ENCODE data around the gene UBE3C. TPM values are rescaled to one million over a fixed set of nuclear protein-coding genes. Genes with fewer than 3 reads are reported as not detected.

UBE3C gene
- total RNA-seq, 1 donor from 2014 or later: 67.2 TPM

Other genes with a start within 250 kb of the UBE3C start
- 56.3 TPM for gene LMBR1, start 245.7 kb upstream of the UBE3C start, total RNA-seq (ENCODE audit: insufficient read depth, low replicate concordance)
- 14.4 TPM for gene NOM1, start 189.2 kb upstream of the UBE3C start, total RNA-seq (ENCODE audit: insufficient read depth, low replicate concordance)
- 3.4 TPM for gene MNX1, start 128.3 kb upstream of the UBE3C start, total RNA-seq (ENCODE audit: insufficient read depth, low replicate concordance)
- 115 TPM for gene DNAJB6, start 198.1 kb downstream of the UBE3C start, total RNA-seq (ENCODE audit: insufficient read depth, low replicate concordance)